RWPE2 (cell line): ENCODE measurements around the gene MTSS2.

Experiments used
- ATAC-seq: fragments of 200-7000 bp; cut with Tn5 transposase; 3 replicates; pipeline ENCODE4 v1.9.1; 2021; ENCODE audit warnings: low read depth
- DNase-seq: peaks from one replicate; pipeline ENCODE4 v3.0.0-alpha.2; 2020; ENCODE audit warnings: low spot score
- H3K27ac ChIP-seq: fragments of 450-650 bp; 2 replicates; pipeline ENCODE4 v1.5.1; 2017; ENCODE audit warnings: mild to moderate bottlenecking; ENCODE audit not compliant: poor library complexity, severe bottlenecking
- H3K27me3 ChIP-seq: fragments of 250-450 bp; sonication (Bioruptor Pico); 2 replicates; pipeline ENCODE4 v1.5.1; 2021; ENCODE audit warnings: mild to moderate bottlenecking, moderate library complexity; ENCODE audit not compliant: insufficient read depth, poor library complexity, severe bottlenecking
- H3K36me3 ChIP-seq: fragments of 250-450 bp; sonication (Bioruptor Pico); 2 replicates; pipeline ENCODE4 v1.5.1; 2020; ENCODE audit warnings: low read depth, mild to moderate bottlenecking, moderate library complexity
- H3K4me1 ChIP-seq: fragments of 250-450 bp; sonication (Bioruptor Pico); 2 replicates; pipeline ENCODE4 v1.5.1; 2021; ENCODE audit warnings: mild to moderate bottlenecking, moderate library complexity; ENCODE audit not compliant: insufficient read depth, poor library complexity, severe bottlenecking
- H3K4me3 ChIP-seq: fragments of 250-450 bp; sonication (Bioruptor Pico); 2 replicates; pipeline ENCODE4 v1.5.1; 2021; ENCODE audit warnings: mild to moderate bottlenecking, moderate library complexity; ENCODE audit not compliant: severe bottlenecking
- H3K9me3 ChIP-seq: fragments of 250-450 bp; sonication (Bioruptor Pico); 2 replicates; pipeline ENCODE4 v1.5.1; 2021; ENCODE audit warnings: mild to moderate bottlenecking, moderate library complexity; ENCODE audit not compliant: severe bottlenecking
- CTCF ChIP-seq: fragments of 450-650 bp; IDR thresholded peaks from one replicate; pipeline ENCODE4 v1.5.1; 2017; ENCODE audit warnings: mild to moderate bottlenecking, moderate library complexity; ENCODE audit not compliant: poor library complexity, severe bottlenecking

MTSS2 gene

GRCh38 chr16:70662991-70663523 lies 22.8 kb downstream of the MTSS2 start:
- Histone ChIP-seq H3K4me3 (no peak overlapping the region), H3K27ac (peak overlapping the region; percentile 4), H3K9me3 (no peaks in the 10 kb centered on the region), H3K36me3 (peaks cover 42% of the 10 kb centered on the region), H3K4me1 (no peaks in the 10 kb centered on the region), H3K27me3 (no peaks in the 10 kb centered on the region)
- TF ChIP-seq CTCF, result no peak
- DNase-seq (no peak), ATAC-seq (no peak; the same call in 2 of the 3 replicates)

- Histone ChIP-seq H3K36me3 (peaks cover 32% of the 10 kb centered on the region), H3K9me3 (no peaks in the 10 kb centered on the region), H3K27ac (no peak overlapping the region), H3K4me3 (no peak overlapping the region), H3K27me3 (no peaks in the 10 kb centered on the region), H3K4me1 (no peaks in the 10 kb centered on the region)
- DNase-seq (peak; percentile 57), ATAC-seq (peak; percentile 22)
- TF ChIP-seq CTCF, result no peak
Observed at GRCh38 chr16:70661918-70662641, 23.8 kb downstream of the MTSS2 start.

- Histone ChIP-seq H3K36me3 (peaks cover 27% of the 10 kb centered on the region), H3K27ac (no peak overlapping the region), H3K4me3 (no peak overlapping the region), H3K4me1 (no peaks in the 10 kb centered on the region), H3K9me3 (no peaks in the 10 kb centered on the region), H3K27me3 (no peaks in the 10 kb centered on the region)
- no peak for TF ChIP-seq CTCF
- ATAC-seq (no peak; the same call in 2 of the 3 replicates), DNase-seq (peak; percentile 75)
Observed at GRCh38 chr16:70661534-70661917, 24.3 kb downstream of the MTSS2 start.

GRCh38 chr16:70660672-70661350 lies 25.0 kb downstream of the MTSS2 start:
- peak; percentile 55 for ATAC-seq
- Histone ChIP-seq H3K9me3 (no peaks in the 10 kb centered on the region), H3K27me3 (no peaks in the 10 kb centered on the region), H3K36me3 (peaks cover 20% of the 10 kb centered on the region), H3K4me1 (no peaks in the 10 kb centered on the region), H3K4me3 (no peak overlapping the region), H3K27ac (no peak overlapping the region)
- TF ChIP-seq CTCF, result no peak
- no peak for DNase-seq
